Stomach smooth muscle (tissue), 2 donors: ENCODE measurements around the gene ADAP1.
"Not testable (repeated sequence)": the region's sequence is repeated elsewhere in the genome, so short reads cannot be mapped to it uniquely, and the experiment has no call there.

Source experiments
- H3K27ac ChIP-seq: one replicate; pipeline ENCODE4 v1.7.0; 2013; ENCODE audit warnings: mild to moderate bottlenecking, low read length, inconsistent platforms
- H3K27me3 ChIP-seq, 2 donors: one replicate each; pipeline ENCODE4 v1.7.0; 2013; ENCODE audit warnings: low read length in 2 of 2; ENCODE audit not compliant: insufficient read depth in 2 of 2, control insufficient read depth in 1 of 2
- H3K36me3 ChIP-seq, 2 donors: one replicate each; pipeline ENCODE4 v1.7.0; 2013; ENCODE audit warnings: low read length in 2 of 2; ENCODE audit not compliant: control insufficient read depth in 2 of 2, insufficient read depth in 2 of 2
- H3K4me1 ChIP-seq: one replicate; pipeline ENCODE4 v1.7.0; 2013; ENCODE audit warnings: low read length; ENCODE audit not compliant: control insufficient read depth, insufficient read depth
- H3K4me3 ChIP-seq, 2 donors: one replicate each; pipeline ENCODE4 v1.7.0; 2013; ENCODE audit warnings: low read length in 2 of 2
- H3K9ac ChIP-seq, 2 donors: one replicate each; pipeline ENCODE4 v1.7.0; 2013; ENCODE audit warnings: low read length in 2 of 2, mild to moderate bottlenecking in 1 of 2
- H3K9me3 ChIP-seq, 2 donors: one replicate each; pipeline ENCODE4 v1.7.0; 2013; ENCODE audit warnings: low read length in 2 of 2; ENCODE audit not compliant: control insufficient read depth in 2 of 2
- donor health status: healthy.
- donor health status: Pancreatic carcinoma.

The ADAP1 gene

DNA sequence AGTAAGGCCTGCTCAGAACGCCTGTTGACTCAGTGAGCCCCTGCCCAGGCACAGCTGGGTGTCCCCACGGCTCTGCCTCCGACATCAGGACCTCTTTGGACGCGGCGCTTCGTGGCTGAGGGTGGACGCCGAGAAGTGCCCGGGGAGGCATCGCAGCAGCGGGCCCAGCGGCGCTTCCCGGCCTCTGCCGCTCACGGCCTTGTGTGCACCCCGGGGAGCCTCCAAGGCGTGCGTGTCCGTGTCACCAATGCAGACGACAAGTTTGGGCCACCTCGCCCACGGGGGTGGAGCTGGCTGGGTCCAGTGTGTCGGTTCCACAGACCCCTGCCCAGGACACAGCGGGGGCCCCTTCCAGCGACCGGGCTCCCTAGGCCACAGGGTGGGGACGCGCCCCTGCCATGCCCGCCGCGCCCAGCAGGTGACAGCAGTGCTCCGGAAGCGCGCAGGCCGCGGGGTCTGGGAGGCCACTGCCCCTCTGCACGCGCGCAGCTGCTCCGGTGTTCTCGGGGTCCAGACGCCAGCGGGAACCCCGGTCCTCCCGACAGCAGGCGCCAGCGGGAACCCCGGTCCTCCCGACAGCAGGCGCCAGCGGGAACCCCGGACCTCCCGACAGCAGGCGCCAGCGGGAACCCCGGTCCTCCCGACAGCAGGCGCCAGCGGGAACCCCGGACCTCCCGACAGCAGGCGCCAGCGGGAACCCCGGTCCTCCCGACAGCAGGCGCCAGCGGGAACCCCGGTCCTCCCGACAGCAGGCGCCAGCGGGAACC, 45.7 kb downstream of the ADAP1 start:
- not testable (repeated sequence) for H3K27me3 ChIP-seq, H3K27ac ChIP-seq, H3K9ac ChIP-seq, H3K9me3 ChIP-seq, H3K36me3 ChIP-seq
- Histone ChIP-seq H3K4me1 (peaks cover 12% of the 10 kb centered on the region), H3K4me3 (peak overlapping the region; percentile 16 to 66)

DNA sequence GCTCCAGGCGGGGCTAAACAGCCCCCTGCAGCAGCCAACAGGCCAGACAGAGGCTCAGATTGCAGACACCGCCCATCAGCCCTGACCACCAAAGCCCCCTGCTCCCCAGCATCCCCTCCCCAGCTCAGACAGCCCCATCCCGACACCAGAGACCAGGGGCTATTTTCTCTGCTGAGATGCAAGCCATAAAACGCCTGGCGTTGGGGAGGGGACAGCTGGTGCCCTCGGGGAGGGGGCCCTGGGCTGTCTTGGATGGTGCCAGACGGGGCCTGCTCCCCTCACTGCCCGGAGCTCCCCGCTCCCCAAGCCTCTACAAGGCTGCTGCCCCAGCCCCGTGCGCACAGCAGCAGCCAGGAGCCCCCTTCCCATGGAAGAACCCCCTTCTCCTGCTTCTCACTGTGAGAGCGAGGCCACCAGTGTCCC, 46.3 kb downstream of the ADAP1 start:
- Histone ChIP-seq H3K9ac (no peak overlapping the region), H3K27me3 (no peaks in the 10 kb centered on the region), H3K27ac (no peak overlapping the region), H3K9me3 (no peaks in the 10 kb centered on the region), H3K36me3 (peaks cover 0 to 2% of the 10 kb centered on the region in 2 donors), H3K4me3 (no peak overlapping the region), H3K4me1 (peaks cover 12% of the 10 kb centered on the region)

DNA sequence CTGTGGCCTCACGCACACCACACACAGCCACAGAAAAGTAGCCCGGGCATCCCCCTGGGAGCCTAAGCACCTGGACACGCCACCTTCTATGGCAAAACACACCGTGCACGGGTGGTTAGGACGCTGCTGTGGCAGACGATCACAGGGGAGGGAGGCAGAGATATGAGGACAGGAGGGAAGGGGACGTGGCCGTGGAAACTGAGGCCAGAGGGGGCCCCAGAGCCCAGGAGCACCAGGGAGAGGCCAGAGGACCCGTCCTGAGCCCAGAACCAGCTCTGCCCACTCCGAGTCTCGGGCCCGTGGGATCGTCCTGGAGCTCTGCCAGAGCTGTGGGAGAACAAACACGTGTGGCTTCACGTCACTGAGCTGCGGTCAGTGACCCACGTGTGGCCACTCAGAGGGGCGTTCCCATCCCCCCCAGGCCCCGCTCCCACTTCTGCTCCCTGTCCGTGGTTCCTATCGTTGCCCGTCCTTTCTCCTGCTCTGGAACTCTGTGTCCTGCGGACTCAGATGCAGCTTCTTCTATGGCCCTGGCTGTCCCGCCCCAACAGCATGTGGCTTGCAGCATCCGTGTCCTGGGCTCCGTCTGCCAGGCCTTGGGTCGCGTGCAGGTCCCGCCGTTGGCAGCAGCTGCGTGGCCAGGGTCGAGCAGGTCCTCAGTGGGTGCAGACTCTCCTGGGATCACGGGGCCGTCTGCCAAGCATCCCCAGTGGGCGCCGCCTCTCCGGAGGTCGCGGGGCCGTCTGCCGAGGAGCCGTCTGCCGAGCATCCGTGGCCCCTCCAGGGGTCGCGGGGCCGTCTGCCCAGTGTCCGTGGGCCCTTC, 47.1 kb downstream of the ADAP1 start:
- Histone ChIP-seq H3K27me3 (no peaks in the 10 kb centered on the region), H3K27ac (no peak overlapping the region), H3K36me3 (peaks cover 0 to 4% of the 10 kb centered on the region in 2 donors), H3K4me1 (peaks cover 12% of the 10 kb centered on the region), H3K4me3 (no peak overlapping the region), H3K9ac (no peak overlapping the region), H3K9me3 (no peaks in the 10 kb centered on the region)

DNA sequence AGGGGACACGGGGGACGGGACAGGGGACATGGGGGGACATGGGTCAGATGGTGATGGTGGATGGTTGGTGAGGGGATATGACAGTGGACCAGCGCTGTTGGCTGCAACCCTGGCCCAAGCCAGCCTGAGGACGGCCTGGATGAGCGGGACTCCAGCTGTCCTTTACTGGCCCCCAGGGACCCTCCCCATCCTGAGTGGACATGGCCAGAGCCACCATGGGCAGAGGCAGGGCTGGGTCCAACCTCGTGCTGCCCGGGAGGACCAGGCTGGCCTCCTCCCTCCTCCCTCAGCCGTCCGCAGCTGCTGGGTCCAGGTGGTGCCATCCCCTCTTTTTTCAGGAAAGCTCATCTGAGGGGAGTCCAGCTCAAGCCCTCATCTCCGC, 47.7 kb downstream of the ADAP1 start:
- H3K9ac ChIP-seq = no peak overlapping the region
- H3K4me3 ChIP-seq = no peak overlapping the region
- peaks cover 0 to 4% of the 10 kb centered on the region in 2 donors for H3K36me3 ChIP-seq
- H3K27me3 ChIP-seq = no peaks in the 10 kb centered on the region
- H3K9me3 ChIP-seq = no peaks in the 10 kb centered on the region
- H3K27ac ChIP-seq = no peak overlapping the region
- H3K4me1 ChIP-seq = peaks cover 13% of the 10 kb centered on the region

DNA sequence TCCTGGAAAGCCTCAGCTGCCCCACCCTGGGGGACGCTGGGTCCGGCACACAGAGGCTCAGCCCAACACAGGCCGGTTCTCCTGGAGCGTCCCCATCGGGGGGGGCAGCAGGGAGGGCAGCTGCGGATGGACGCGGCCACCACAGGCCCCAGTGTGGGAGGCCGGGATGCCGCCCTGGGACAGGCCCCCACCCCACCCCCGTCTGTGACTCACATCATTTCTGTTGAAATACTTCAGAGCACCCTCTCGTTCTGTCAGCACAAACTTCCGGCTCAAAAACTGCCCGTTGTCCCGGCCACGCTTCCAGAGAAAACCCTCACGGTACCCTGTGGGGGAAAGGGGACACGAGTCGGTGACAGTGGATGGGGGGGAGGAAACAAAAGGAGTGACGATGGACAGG, 49.6 kb downstream of the ADAP1 start:
- Histone ChIP-seq H3K9ac (no peak overlapping the region), H3K27ac (no peak overlapping the region)

DNA sequence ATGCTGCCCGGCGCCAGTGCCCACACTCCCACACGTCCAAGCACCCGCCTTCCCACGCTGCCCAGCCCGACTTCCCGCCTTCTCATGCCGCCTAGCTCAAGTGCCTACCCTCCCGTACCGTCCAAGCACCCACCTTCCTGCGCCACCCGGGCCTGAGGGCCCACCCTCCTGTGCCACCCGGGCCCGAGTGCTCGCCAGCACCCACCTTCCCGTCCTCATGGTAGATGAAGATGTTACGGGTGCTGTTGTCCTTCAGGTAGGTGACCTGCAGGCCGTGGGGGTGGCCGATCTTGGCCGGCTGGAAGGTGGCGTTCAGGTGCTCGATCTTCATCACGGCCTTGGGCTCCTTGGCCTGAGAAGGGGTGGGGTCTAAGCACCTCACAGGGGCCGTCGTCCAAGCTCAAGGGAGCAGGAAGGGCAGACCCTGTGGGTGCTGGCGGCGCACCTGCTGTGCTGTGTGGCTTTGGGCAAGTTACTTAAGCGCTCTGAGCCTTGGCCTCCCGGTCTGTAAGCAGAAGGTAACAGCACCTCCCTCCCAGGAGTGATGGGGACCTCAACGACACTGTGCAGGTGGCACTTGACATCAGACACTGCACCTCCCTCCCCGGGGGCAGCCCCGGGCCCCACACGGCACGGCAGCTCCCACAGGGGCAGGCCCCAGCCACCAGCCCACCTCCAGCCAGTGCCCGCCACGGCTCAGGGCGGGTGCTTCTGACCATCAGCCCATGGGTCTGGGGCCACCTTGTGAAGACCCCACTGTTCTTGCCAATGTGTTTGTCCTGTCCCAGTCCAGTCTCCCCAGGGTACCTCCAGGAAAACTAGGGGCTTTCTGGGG, 50.3 kb downstream of the ADAP1 start:
- Histone ChIP-seq H3K27ac (no peak overlapping the region), H3K36me3 (peaks cover 0 to 4% of the 10 kb centered on the region in 2 donors), H3K9ac (no peak overlapping the region)

More for the DNA sequence above, 49.6 kb downstream of the ADAP1 start:
- Histone ChIP-seq H3K4me3 (no peak overlapping the region), H3K9me3 (no peaks in the 10 kb centered on the region), H3K36me3 (peaks cover 0 to 4% of the 10 kb centered on the region in 2 donors), H3K27me3 (no peaks in the 10 kb centered on the region), H3K4me1 (peaks cover 20% of the 10 kb centered on the region)

DNA sequence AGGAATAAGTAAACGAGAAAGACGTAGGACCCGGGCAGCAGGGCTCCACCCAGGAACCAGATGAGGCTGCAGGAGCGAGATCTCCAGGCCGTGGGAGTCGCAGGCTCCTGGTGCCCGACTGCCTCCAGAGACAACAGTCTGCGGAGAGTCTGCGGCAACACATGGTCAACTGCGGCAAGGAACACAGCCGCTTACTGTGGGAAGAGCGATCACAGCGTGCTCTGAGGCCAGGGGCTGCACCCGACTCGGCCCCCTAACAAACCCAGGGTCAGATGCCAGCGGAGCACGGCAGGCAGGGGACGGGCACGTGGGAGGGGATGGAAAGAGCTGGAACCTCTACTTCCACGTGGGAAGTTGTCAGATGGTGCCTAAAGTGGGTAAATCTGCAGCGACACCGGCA, 51.5 kb downstream of the ADAP1 start:
- Histone ChIP-seq H3K4me1 (peaks cover 10% of the 10 kb centered on the region), H3K27ac (no peak overlapping the region), H3K36me3 (peaks cover 0 to 4% of the 10 kb centered on the region in 2 donors), H3K4me3 (no peak overlapping the region), H3K27me3 (no peaks in the 10 kb centered on the region), H3K9ac (no peak overlapping the region), H3K9me3 (no peaks in the 10 kb centered on the region)

More for the DNA sequence above, 50.3 kb downstream of the ADAP1 start:
- no peak overlapping the region for H3K4me3 ChIP-seq
- no peaks in the 10 kb centered on the region for H3K27me3 ChIP-seq
- H3K4me1 ChIP-seq = peaks cover 13% of the 10 kb centered on the region
- no peaks in the 10 kb centered on the region for H3K9me3 ChIP-seq

DNA sequence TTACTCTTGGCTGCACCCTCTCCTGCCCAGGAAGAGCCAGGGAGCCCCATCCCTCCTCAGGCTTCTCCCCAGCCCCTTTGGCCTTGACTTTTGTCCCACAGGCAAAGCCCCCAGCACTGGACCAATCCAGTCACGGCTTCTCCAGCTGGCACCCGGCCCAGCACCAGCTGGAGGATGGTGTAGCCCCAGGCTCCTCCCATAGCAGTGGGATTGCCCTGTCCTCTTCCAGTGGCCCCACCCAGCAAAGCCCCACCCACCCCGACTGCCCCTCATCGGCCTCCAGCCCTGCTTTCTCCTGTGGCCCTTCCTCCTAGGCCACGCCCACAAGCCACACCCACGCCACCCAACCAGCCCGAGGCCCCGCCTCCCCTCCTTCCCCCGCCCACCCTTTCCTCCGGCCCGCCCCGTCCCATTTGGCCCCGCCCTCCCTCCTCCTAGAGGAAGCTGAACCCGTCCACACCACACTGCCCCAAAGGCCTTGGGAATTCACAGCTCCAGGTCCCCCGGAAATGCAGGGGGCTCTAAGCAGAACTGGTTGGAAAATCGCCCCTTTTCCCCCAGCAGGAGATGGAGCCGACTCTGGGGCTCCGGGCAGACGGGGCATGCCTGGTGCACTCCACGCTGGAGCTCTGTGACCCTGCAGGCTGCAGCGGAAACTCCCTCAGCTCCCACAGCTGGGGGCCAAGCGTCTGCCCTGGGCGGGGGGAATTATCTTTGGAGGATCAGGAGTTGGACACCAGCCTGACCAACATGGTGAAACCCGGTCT, 52.9 kb downstream of the ADAP1 start:
- peak overlapping the region; percentile 41 for H3K27ac ChIP-seq
- H3K4me1 ChIP-seq = peaks cover 15% of the 10 kb centered on the region
- H3K9me3 ChIP-seq = no peaks in the 10 kb centered on the region
- H3K36me3 ChIP-seq = peaks cover 7 to 9% of the 10 kb centered on the region in 2 donors
- H3K27me3 ChIP-seq = no peaks in the 10 kb centered on the region
- H3K9ac ChIP-seq = no peak overlapping the region
- no peak overlapping the region for H3K4me3 ChIP-seq

DNA sequence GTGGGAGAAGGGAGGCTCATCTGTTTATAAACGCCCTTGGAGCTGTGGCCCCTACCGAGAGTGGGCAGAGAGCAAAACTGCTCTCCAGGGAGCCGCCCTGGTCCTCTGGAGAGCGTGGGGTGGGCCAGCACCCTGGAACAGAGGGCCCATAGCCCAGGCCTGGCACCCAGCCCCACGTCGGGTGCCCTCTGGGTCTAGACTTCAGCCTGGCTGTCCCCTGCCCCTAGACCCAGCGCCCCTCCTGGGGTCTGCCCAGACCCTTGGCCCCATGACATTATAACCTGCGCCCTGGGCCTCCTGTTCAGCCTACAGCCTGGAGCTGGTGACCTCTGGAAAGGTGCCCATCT, 53.5 kb downstream of the ADAP1 start:
- Histone ChIP-seq H3K36me3 (peaks cover 9 to 10% of the 10 kb centered on the region in 2 donors), H3K9me3 (no peaks in the 10 kb centered on the region), H3K27ac (peak overlapping the region; percentile 41), H3K4me3 (no peak overlapping the region), H3K9ac (no peak overlapping the region), H3K27me3 (no peaks in the 10 kb centered on the region), H3K4me1 (peaks cover 15% of the 10 kb centered on the region)
